GM21576 (cell line): ENCODE data around the gene NPDC1.

Source experiments
- ATAC-seq: cut with Tn5 transposase; IDR thresholded peaks from one replicate; pipeline ENCODE4 v1.9.1; 2021; ENCODE audit warnings: mild to moderate bottlenecking, moderate library complexity; ENCODE audit not compliant: unreplicated experiment

The NPDC1 gene

DNA sequence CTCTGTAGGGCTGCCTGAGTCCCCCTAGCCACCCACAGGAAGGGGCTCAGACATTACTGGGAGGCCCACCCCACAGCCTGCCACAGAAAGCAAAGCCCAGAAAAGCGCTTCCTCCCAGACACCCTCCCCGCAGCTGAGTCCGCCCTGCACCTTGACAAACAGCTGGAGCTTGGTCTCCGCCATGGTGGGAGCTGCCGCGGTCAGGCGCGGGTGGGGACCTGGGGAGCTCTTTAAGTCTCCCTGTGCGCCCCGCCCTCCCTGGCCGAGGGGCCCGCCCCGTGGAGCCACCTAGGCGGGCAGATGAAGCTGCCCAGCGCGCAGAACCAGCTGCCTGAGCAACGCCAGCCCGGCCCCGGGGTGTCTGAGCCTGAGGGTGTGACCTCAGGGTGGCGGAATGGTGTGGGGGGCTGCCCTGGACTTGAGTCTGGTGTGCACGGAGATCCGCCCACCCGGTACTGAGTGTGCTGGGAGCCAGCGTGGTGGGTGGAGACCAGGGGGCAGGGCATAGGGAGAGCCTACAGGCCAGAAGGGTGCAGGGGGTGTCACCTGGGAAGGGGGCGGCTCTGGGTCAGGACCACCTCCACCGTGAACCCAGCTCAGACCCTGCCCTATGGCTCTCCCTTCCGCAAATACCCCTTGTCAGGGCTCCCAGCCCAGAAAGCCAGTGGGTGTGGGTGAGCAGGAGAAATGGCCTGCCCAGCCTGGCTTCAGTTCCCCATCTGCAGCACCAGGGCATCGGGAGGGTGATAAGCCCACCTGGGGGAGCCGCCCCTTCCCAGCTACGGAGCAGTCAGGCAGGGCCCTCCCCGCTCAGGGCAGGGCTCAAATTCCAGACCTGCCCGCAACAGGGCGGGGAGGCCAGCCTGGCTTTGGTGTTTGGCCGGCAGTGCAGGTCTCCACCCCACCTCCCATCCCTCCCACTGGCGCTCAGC, 49.4 kb downstream of the NPDC1 start, which contains the start of gene CLIC3:
CLIC3 (minus strand) TSS at position 208 of the 932 bp plus-strand sequence; CDS start at position 183, 25 bp downstream.
- ATAC-seq, result no peak

GRCh38 chr9:136995772-136996311, 50.1 kb downstream of the NPDC1 start:
- no peak for ATAC-seq

DNA sequence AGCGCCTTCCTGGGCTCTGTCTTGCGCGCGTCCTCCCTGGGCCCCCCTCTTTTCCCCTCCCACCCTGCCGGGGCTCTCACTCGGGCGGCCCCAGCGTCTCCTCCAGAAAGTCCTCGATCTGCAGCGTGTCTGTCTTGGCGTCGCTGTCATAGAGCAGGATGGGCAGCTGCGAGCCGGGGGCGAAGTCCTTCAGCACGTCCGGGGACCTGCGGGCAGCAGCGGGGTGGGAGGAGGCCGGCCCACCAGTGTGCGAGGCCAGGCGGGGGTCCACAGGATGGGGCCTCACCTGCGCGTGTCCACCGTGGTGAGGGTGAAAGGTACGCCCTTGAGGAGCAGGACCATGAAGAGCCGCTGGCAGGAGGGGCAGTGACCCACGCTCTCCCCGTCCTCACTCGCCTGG, 50.6 kb downstream of the NPDC1 start:
- ATAC-seq, result no peak

DNA sequence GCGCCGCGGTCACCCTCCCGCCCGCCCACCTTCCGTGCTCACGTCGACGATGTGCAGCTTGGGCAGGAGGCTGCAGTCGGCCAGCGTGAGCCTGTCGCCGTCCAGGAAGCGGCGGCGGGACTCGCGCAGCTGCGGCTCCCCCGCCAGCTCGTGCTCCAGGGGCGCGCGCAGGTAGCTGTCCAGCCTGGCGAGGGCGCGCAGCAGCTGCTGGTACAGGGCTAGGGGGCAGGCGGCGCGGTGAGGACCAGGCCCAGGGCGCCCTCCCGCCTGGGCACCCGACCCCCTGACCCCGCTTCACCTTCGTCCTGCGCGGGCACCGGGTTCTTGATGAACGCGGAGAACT, 51.1 kb downstream of the NPDC1 start:
- ATAC-seq, result no peak

DNA sequence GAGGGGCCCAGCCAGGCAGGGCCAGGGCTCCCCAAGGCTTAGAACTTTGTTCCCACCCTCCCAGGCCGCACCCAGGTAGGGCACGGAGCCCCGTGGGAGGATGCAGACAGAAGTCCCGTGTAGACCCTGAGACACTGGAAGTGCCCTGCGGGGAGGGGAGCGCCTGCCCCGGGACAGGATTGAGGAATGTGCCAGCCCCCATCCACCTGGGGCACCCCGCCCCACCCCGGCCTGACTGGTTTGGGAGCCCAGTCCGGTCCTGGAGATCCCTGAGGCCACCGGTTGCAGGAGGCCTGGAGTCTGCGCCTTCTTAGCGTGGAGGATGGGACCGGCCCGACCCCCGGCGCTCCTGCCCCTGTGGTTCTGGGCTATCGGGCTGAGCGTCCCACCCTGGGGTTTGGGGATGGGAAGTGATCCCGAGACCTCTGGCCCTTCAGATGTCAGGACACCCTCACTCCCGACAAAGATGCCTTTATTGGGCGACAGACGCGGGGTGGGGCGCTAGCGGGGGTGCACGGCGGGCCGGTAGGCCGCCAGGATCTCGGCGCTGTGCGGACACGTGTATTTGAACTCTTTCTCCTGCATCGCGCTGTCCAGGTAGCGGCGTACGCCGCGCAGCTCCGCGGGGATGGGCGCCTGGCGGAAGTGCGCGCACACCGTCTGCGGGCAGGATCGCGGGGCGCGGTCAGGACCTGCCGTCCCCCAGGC, 51.6 kb downstream of the NPDC1 start:
- no peak for ATAC-seq

GRCh38 chr9:136992819-136993369, 53.1 kb downstream of the NPDC1 start:
- no peak for ATAC-seq

GRCh38 chr9:136991993-136992818, 53.8 kb downstream of the NPDC1 start, which contains the start of gene PAXX:
Gene PAXX (plus strand): TSS chr9:136992422. CDS start chr9:136992444, 22 bp downstream.
- ATAC-seq, result peak; percentile 74

DNA sequence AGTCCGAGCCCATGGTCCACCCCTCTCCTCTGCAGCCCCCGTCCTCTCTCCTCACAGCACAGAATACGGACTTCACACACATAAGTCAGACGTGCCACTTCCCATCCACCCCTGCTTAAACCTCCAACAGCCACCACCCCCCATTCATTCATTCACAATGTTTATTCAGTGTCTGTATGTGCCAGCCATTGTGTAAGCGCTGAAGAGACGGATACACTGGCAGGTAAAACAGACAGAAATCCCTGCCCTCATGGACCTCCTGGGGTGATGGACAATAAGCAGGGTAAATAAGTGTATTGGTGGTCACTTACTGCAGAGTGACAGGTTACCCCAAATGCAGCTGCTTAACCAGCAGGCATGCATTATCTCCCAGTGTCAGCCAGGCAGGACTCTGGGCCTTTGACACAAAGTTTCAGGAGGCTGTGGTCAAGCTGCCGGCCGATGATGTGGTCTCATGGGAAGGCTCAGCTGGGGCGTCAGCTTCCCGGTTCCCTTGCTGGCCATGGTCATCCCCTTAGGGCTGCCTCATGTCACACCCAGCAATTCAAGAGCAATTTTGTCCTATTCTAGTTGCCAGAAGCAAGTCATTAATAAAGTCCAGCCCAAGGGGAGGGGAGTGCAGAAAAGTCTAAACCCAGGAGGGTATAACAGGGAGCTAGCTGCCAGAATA, 55.6 kb downstream of the NPDC1 start:
- ATAC-seq, result no peak
